ENCODE results near the gene HRH1.

GRCh38 chr3:11304175-11304574, 149.9 kb downstream of the HRH1 start:
- TF ChIP-seq CTCF (IDR thresholded peaks at IDR 0.05 in 2 of 3, conservative IDR thresholded peaks at IDR 0.05 in 1 of 3; ENCODE audit: borderline replicate concordance in 1 of 3, insufficient read depth in 1 of 3, low read depth in 2 of 3, low read length in 2 of 3) = no peak
- no peak for TF ChIP-seq POLR2A (IDR thresholded peaks at IDR 0.05; ENCODE audit: borderline replicate concordance, extremely low read depth, insufficient read depth, insufficient read length)
- no peak for TF ChIP-seq EZH2 (IDR thresholded peaks at IDR 0.05)
- no peak for TF ChIP-seq ELF1 (IDR thresholded peaks at IDR 0.05; ENCODE audit: borderline replicate concordance, low read depth)
- no peak for TF ChIP-seq YY1 (IDR thresholded peaks at IDR 0.05; ENCODE audit: extremely low read depth, insufficient replicate concordance, low read depth, low read length)
- TF ChIP-seq EGR1 (IDR thresholded peaks at IDR 0.05; ENCODE audit: low read depth) = no peak

Measured in HCT116 (cell line).